MM.1S (cell line): ENCODE data around the gene EVI5L.

ENCODE experiments used
- DNase-seq: peaks from one replicate; pipeline ENCODE4 v3.0.0-alpha.2; 2015
- H2AFZ ChIP-seq: fragments of 300-600 bp; sonication (generic); 2 replicates; pipeline ENCODE4 v1.6.0; 2016; ENCODE audit warnings: antibody characterized with exemption, low read length
- H3F3A ChIP-seq: fragments of 300-600 bp; sonication (generic); 2 replicates; pipeline ENCODE4 v1.6.1; 2016; ENCODE audit warnings: mild to moderate bottlenecking, antibody characterized with exemption, low read length, moderate library complexity, mixed read lengths; ENCODE audit not compliant: insufficient read depth
- H3K27ac ChIP-seq: fragments of 300-600 bp; sonication (generic); 2 replicates; pipeline ENCODE4 v1.5.1; 2016; ENCODE audit warnings: mild to moderate bottlenecking, low read length
- H3K27me3 ChIP-seq: fragments of 300-600 bp; sonication (generic); replicated peaks from 2 replicates; pipeline ENCODE4 v1.6.0; 2016; ENCODE audit warnings: low read length; ENCODE audit not compliant: insufficient read depth
- H3K36me3 ChIP-seq: fragments of 300-600 bp; sonication (generic); replicated peaks from 2 replicates; pipeline ENCODE4 v1.6.1; 2016; ENCODE audit warnings: mild to moderate bottlenecking, low read length, mixed read lengths; ENCODE audit not compliant: insufficient read depth
- H3K4me1 ChIP-seq: fragments of 300-600 bp; sonication (generic); 2 replicates; pipeline ENCODE4 v1.6.1; 2016; ENCODE audit warnings: low read length, mixed read lengths
- H3K4me2 ChIP-seq: fragments of 300-600 bp; sonication (generic); 2 replicates; pipeline ENCODE4 v1.6.0; 2016; ENCODE audit warnings: low read depth, low read length
- H3K4me3 ChIP-seq: fragments of 300-600 bp; sonication (generic); 2 replicates; pipeline ENCODE4 v1.5.1; 2016; ENCODE audit warnings: low read length, mixed read lengths
- H3K79me2 ChIP-seq: fragments of 300-600 bp; sonication (generic); 2 replicates; pipeline ENCODE4 v1.6.1; 2016; ENCODE audit warnings: mixed run types, low read length, mixed read lengths
- H3K9ac ChIP-seq: fragments of 300-600 bp; sonication (generic); 2 replicates; pipeline ENCODE4 v1.6.1; 2016; ENCODE audit warnings: low read length, mixed read lengths
- H3K9me2 ChIP-seq: fragments of 300-600 bp; sonication (generic); replicated peaks from 2 replicates; pipeline ENCODE4 v1.6.1; 2016; ENCODE audit warnings: mild to moderate bottlenecking, low read length, mixed read lengths; ENCODE audit not compliant: insufficient read depth
- H3K9me3 ChIP-seq: fragments of 300-600 bp; sonication (generic); replicated peaks from 2 replicates; pipeline ENCODE4 v1.6.1; 2016; ENCODE audit warnings: mild to moderate bottlenecking, low read length, mixed read lengths; ENCODE audit not compliant: insufficient read depth
- H4K20me1 ChIP-seq: fragments of 300-600 bp; sonication (generic); 2 replicates; pipeline ENCODE4 v1.6.1; 2016; ENCODE audit warnings: mild to moderate bottlenecking, low read length, moderate library complexity, mixed read lengths; ENCODE audit not compliant: insufficient read depth
- EZH2 ChIP-seq: fragments of 300-600 bp; sonication (generic); optimal IDR thresholded peaks from 2 replicates; pipeline ENCODE3; 2017; ENCODE audit warnings: low read depth, mild to moderate bottlenecking, antibody characterized with exemption, low read length, mixed read lengths
- EZH2phosphoT487 ChIP-seq: fragments of 300-600 bp; sonication (generic); IDR thresholded peaks from 2 replicates; pipeline ENCODE4 v1.6.1; 2018; ENCODE audit warnings: antibody characterized with exemption, low read length
- TF ChIP-seq, protein P1 (sequence below): fragments of 300-600 bp; sonication (generic); IDR thresholded peaks from 2 replicates; pipeline ENCODE4 v1.5.1; 2016; ENCODE audit warnings: antibody characterized with exemption, low read length, mixed read lengths

Gene EVI5L

DNA sequence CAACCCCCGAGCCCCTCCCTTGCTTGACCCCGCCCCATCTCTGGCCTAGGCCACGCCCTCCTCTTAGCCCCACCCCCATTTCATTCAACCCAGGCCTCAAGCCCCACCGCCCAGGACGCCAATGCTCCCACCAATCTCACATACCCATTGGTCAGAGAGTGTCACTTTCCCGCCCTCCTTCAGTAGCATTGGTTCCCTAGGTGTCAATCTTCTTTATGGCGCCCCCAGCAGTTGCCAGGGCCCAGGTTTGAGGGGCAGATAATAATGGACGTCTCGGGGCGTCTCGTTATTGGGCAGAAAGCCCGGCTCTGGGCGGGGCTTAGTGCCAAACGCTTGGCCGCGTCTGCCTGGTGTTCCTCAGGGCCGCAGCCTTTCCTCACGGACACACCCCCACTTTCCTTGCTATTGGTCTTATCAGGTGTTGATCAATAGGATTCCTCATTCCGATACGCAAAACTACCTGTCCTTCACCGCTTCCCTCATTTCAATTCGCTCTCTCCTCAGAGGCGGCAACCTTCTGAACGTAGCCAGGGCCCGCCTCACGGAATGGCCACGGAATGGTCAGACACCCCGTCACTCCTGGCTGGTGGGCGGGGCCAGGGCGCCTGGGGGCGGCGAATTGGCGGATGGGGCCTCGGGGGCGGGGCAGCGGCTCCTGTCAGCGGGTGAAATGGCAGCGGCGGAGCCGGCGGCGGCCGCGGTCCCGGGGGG, at the start of gene EVI5L:
TSS of gene EVI5L (plus strand) at position 658 of the 711 bp plus-strand sequence. CDS start 16,325 bp downstream, outside the sequence.
- no peak for TF ChIP-seq EZH2phosphoT487
- no peak for TF ChIP-seq EZH2
- TF ChIP-seq, protein P1, sequence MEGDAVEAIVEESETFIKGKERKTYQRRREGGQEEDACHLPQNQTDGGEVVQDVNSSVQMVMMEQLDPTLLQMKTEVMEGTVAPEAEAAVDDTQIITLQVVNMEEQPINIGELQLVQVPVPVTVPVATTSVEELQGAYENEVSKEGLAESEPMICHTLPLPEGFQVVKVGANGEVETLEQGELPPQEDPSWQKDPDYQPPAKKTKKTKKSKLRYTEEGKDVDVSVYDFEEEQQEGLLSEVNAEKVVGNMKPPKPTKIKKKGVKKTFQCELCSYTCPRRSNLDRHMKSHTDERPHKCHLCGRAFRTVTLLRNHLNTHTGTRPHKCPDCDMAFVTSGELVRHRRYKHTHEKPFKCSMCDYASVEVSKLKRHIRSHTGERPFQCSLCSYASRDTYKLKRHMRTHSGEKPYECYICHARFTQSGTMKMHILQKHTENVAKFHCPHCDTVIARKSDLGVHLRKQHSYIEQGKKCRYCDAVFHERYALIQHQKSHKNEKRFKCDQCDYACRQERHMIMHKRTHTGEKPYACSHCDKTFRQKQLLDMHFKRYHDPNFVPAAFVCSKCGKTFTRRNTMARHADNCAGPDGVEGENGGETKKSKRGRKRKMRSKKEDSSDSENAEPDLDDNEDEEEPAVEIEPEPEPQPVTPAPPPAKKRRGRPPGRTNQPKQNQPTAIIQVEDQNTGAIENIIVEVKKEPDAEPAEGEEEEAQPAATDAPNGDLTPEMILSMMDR, result no peak
- Histone ChIP-seq H3K4me2 (peak within 1 kb of the TSS; percentile 78), H3K27me3 (peaks cover 41% of the 10 kb centered on the region), H3K4me3 (peak within 1 kb of the TSS; percentile 77), H4K20me1 (no peaks in the 10 kb centered on the region), H3K79me2 (no peaks in the 10 kb centered on the region), H2AFZ (peak within 1 kb of the TSS; percentile 36), H3K27ac (no peak within 1 kb of the TSS), H3F3A (no peaks in the 10 kb centered on the region), H3K36me3 (no peaks in the 10 kb centered on the region), H3K4me1 (no peaks in the 10 kb centered on the region), H3K9ac (peak within 1 kb of the TSS; percentile 68), H3K9me3 (no peaks in the 10 kb centered on the region), H3K9me2 (no peaks in the 10 kb centered on the region)
- peak; percentile 100 for DNase-seq

DNA sequence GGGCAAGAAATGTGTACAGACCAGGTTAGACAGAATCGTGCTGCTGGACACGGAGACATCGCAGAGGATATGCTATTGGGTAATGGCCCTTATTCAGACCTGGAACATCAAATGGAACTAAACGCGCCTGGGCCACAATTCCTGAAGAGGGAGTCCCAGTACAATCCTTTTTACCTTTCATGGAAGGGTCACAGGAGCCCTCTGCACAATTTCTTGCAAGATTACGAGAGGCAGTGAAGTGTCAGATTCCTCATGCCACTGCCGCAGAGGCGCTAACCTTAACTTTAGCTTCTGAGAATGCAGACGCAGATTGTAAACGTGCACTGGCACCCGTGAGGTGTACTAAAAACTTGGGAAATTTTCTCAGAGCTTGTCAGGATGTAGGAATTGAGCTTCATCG, 48.9 kb upstream of the EVI5L start:
- Histone ChIP-seq H3K9me2 (no peaks in the 10 kb centered on the region), H3K36me3 (no peaks in the 10 kb centered on the region), H3K9ac (no peak overlapping the region), H3K4me1 (no peaks in the 10 kb centered on the region), H3K9me3 (no peaks in the 10 kb centered on the region), H3F3A (no peaks in the 10 kb centered on the region), H3K27me3 (peaks cover 96% of the 10 kb centered on the region), H3K4me3 (no peak overlapping the region), H3K4me2 (no peak overlapping the region), H4K20me1 (no peaks in the 10 kb centered on the region), H3K79me2 (no peaks in the 10 kb centered on the region), H2AFZ (no peak overlapping the region), H3K27ac (no peak overlapping the region)
- DNase-seq, result no peak
- TF ChIP-seq EZH2phosphoT487, result no peak
- TF ChIP-seq EZH2, result no peak
- TF ChIP-seq, protein P1, result no peak

DNA sequence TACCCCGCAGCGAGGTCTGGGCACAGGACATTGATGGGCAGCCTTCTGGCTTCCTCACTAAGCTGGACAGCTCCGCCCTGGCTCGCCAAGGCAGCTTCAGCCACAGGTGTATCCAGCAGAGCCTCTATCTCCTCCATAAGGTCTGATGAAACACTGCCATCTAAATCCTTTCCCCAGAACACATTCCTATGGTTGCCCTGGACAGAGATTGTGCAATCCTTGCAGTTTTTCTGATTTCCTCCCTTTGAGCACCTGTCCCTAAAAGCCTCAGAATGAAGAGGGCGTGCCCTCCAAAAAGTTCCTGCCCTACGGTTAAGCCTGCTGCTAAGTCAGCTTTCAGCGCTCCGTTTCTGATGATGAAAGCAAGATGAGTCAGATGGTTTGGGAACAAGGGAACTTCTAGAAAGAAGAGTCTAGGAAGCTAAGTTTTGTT, 46.0 kb upstream of the EVI5L start:
- H3K9me3 ChIP-seq, result no peaks in the 10 kb centered on the region
- H3K4me3 ChIP-seq, result no peak overlapping the region
- H3K27me3 ChIP-seq, result peaks cover 97% of the 10 kb centered on the region
- H3K4me2 ChIP-seq, result no peak overlapping the region
- H3K9ac ChIP-seq, result no peak overlapping the region
- H2AFZ ChIP-seq, result no peak overlapping the region
- no peak overlapping the region for H3K27ac ChIP-seq
- H3K36me3 ChIP-seq, result no peaks in the 10 kb centered on the region
- TF ChIP-seq, protein P1, result no peak
- TF ChIP-seq EZH2 (no peak), EZH2phosphoT487 (no peak)
- no peaks in the 10 kb centered on the region for H3K4me1 ChIP-seq
- no peaks in the 10 kb centered on the region for H3K79me2 ChIP-seq
- H3K9me2 ChIP-seq, result no peaks in the 10 kb centered on the region
- no peak for DNase-seq
- H4K20me1 ChIP-seq, result no peaks in the 10 kb centered on the region
- no peaks in the 10 kb centered on the region for H3F3A ChIP-seq
